Loucy (cell line): ENCODE data around the gene ARHGEF25.

ENCODE experiments used
- H2AFZ ChIP-seq: fragments of 200-600 bp; sonication (generic); 2 replicates; pipeline ENCODE4 v1.6.0; 2016; ENCODE audit warnings: antibody characterized with exemption, mild to moderate bottlenecking, low read length, moderate library complexity
- H3F3A ChIP-seq: fragments of 200-600 bp; 2 replicates; pipeline ENCODE4 v1.6.0; 2016; ENCODE audit warnings: antibody characterized with exemption, low read depth, mild to moderate bottlenecking
- H3K27me3 ChIP-seq: fragments of 200-600 bp; sonication (generic); 2 replicates; pipeline ENCODE4 v1.6.1; 2014; ENCODE audit warnings: low read length, mild to moderate bottlenecking; ENCODE audit not compliant: insufficient read depth, poor library complexity, severe bottlenecking
- H3K36me3 ChIP-seq: fragments of 200-600 bp; sonication (generic); 2 replicates; pipeline ENCODE4 v1.6.1; 2016; ENCODE audit warnings: low read length; ENCODE audit not compliant: insufficient read depth
- H3K4me1 ChIP-seq: fragments of 200-600 bp; sonication (generic); 2 replicates; pipeline ENCODE4 v1.5.1; 2014; ENCODE audit warnings: low read length, mild to moderate bottlenecking; ENCODE audit not compliant: insufficient read depth, poor library complexity, severe bottlenecking
- H3K4me2 ChIP-seq: fragments of 200-600 bp; sonication (generic); 2 replicates; pipeline ENCODE4 v1.6.0; 2014; ENCODE audit warnings: antibody characterized with exemption, low read length, low read depth, mild to moderate bottlenecking; ENCODE audit not compliant: poor library complexity, severe bottlenecking
- H3K4me3 ChIP-seq: fragments of 200-600 bp; sonication (generic); 2 replicates; pipeline ENCODE4 v1.5.1; 2014; ENCODE audit warnings: low read length, mild to moderate bottlenecking, mixed read lengths; ENCODE audit not compliant: poor library complexity, severe bottlenecking
- H3K79me2 ChIP-seq: fragments of 200-600 bp; sonication (generic); 2 replicates; pipeline ENCODE4 v1.6.1; 2014; ENCODE audit warnings: low read length; ENCODE audit not compliant: insufficient read depth
- H3K9ac ChIP-seq: fragments of 200-600 bp; sonication (generic); 2 replicates; pipeline ENCODE4 v1.6.0; 2014; ENCODE audit warnings: mild to moderate bottlenecking, low read depth, low read length, moderate library complexity; ENCODE audit not compliant: poor library complexity, severe bottlenecking
- H3K9me2 ChIP-seq: fragments of 200-600 bp; sonication (generic); replicated peaks from 2 replicates; pipeline ENCODE4 v1.6.1; 2016; ENCODE audit warnings: low read depth, low read length, mixed read lengths
- H3K9me3 ChIP-seq: fragments of 200-600 bp; sonication (generic); 2 replicates; pipeline ENCODE4 v1.6.1; 2014; ENCODE audit warnings: mild to moderate bottlenecking, antibody characterized with exemption, low read length, low read depth; ENCODE audit not compliant: insufficient read depth
- H4K20me1 ChIP-seq: fragments of 200-600 bp; sonication (generic); 2 replicates; pipeline ENCODE4 v1.6.0; 2014; ENCODE audit warnings: antibody characterized with exemption, low read length, mild to moderate bottlenecking; ENCODE audit not compliant: insufficient read depth, poor library complexity, severe bottlenecking
- CTCF ChIP-seq: fragments of 200-600 bp; sonication (generic); conservative IDR thresholded peaks from 2 replicates; pipeline ENCODE4 v1.5.1; 2014; ENCODE audit warnings: mild to moderate bottlenecking, antibody characterized with exemption, low read length
- EZH2phosphoT487 ChIP-seq: fragments of 200-600 bp; IDR thresholded peaks from 2 replicates; pipeline ENCODE4 v1.6.1; 2018; ENCODE audit warnings: antibody characterized with exemption, mild to moderate bottlenecking, moderate library complexity, borderline replicate concordance

Gene ARHGEF25

GRCh38 chr12:57637364-57637763 lies 26.1 kb downstream of the ARHGEF25 start:
- H4K20me1 ChIP-seq: no peaks in the 10 kb centered on the region
- peaks cover 5% of the 10 kb centered on the region for H3K4me1 ChIP-seq
- H3K27me3 ChIP-seq: no peaks in the 10 kb centered on the region
- peak; percentile 46 for TF ChIP-seq CTCF
- TF ChIP-seq EZH2phosphoT487: no peak
- no peaks in the 10 kb centered on the region for H3K36me3 ChIP-seq
- H3K4me2 ChIP-seq: no peak overlapping the region
- no peak overlapping the region for H3K9ac ChIP-seq
- no peaks in the 10 kb centered on the region for H3F3A ChIP-seq
- no peaks in the 10 kb centered on the region for H3K9me2 ChIP-seq
- H2AFZ ChIP-seq: no peak overlapping the region
- H3K4me3 ChIP-seq: no peak overlapping the region
- no peaks in the 10 kb centered on the region for H3K79me2 ChIP-seq
- H3K9me3 ChIP-seq: no peaks in the 10 kb centered on the region

GRCh38 chr12:57638096-57638495 lies 26.9 kb downstream of the ARHGEF25 start:
- Histone ChIP-seq H3K79me2 (no peaks in the 10 kb centered on the region), H3K4me2 (no peak overlapping the region), H3K27me3 (no peaks in the 10 kb centered on the region), H3K9me2 (no peaks in the 10 kb centered on the region), H3K9me3 (no peaks in the 10 kb centered on the region), H3K4me1 (peaks cover 5% of the 10 kb centered on the region), H3K4me3 (no peak overlapping the region), H3K9ac (no peak overlapping the region), H3F3A (no peaks in the 10 kb centered on the region), H3K36me3 (no peaks in the 10 kb centered on the region), H4K20me1 (no peaks in the 10 kb centered on the region), H2AFZ (no peak overlapping the region)
- TF ChIP-seq EZH2phosphoT487 (no peak), CTCF (no peak)

GRCh38 chr12:57640175-57641042 lies 29.2 kb downstream of the ARHGEF25 start:
- Histone ChIP-seq H3K9ac (no peak overlapping the region), H3K4me3 (no peak overlapping the region), H3K9me2 (no peaks in the 10 kb centered on the region), H4K20me1 (no peaks in the 10 kb centered on the region), H3F3A (no peaks in the 10 kb centered on the region), H3K79me2 (no peaks in the 10 kb centered on the region), H3K4me2 (no peak overlapping the region), H3K9me3 (0 out of 2 replicates have a peak, but pooled peaks cover 4% of the 10 kb centered on the region), H3K27me3 (no peaks in the 10 kb centered on the region), H2AFZ (no peak overlapping the region), H3K36me3 (no peaks in the 10 kb centered on the region), H3K4me1 (no peaks in the 10 kb centered on the region)
- TF ChIP-seq EZH2phosphoT487 (no peak), CTCF (no peak)
